ENCODE measurements around the gene RAB11B.
"Not testable (repeated sequence)": the region's sequence is repeated elsewhere in the genome, so short reads cannot be mapped to it uniquely, and the experiment has no call there.

RAB11B gene

GRCh38 chr19:8396563-8397203 is 6.5 kb downstream of the RAB11B start:
- DNase-seq: peak; percentile 13

- DNase-seq: no peak
Observed at GRCh38 chr19:8397271-8397670, 7.1 kb downstream of the RAB11B start.

- DNase-seq: no peak
Observed at GRCh38 chr19:8397746-8398310, 7.7 kb downstream of the RAB11B start.

- no peak for DNase-seq
Observed at GRCh38 chr19:8398311-8398771, 8.2 kb downstream of the RAB11B start.

GRCh38 chr19:8399681-8400188 is 9.6 kb downstream of the RAB11B start:
- DNase-seq: no peak

GRCh38 chr19:8401981-8402411 is 11.8 kb downstream of the RAB11B start:
- no peak for DNase-seq

GRCh38 chr19:8403098-8403819 is 13.1 kb downstream of the RAB11B start:
- DNase-seq: no peak

GRCh38 chr19:8403820-8404109 is 13.6 kb downstream of the RAB11B start:
- no peak for DNase-seq

GRCh38 chr19:8404391-8405151 is 14.4 kb downstream of the RAB11B start:
- DNase-seq: no peak

GRCh38 chr19:8410718-8411117 is 20.6 kb downstream of the RAB11B start:
- DNase-seq: not testable (repeated sequence)

- peak; percentile 71 for DNase-seq
Observed at GRCh38 chr19:8412783-8413628, 22.8 kb downstream of the RAB11B start, which contains the start of gene MARCHF2. Gene MARCHF2 (plus strand): TSS chr19:8413305. CDS start chr19:8421841, 8,536 bp downstream.

- no peak for DNase-seq
Observed at GRCh38 chr19:8413629-8413995, 23.5 kb downstream of the RAB11B start.

- no peak for DNase-seq
Observed at GRCh38 chr19:8416796-8417195, 26.6 kb downstream of the RAB11B start.

GRCh38 chr19:8421484-8422461 is 31.6 kb downstream of the RAB11B start:
- no peak for DNase-seq

- DNase-seq: no peak
Observed at GRCh38 chr19:8423817-8424223, 33.7 kb downstream of the RAB11B start.

GRCh38 chr19:8425331-8425730 is 35.2 kb downstream of the RAB11B start:
- not testable (repeated sequence) for DNase-seq

GRCh38 chr19:8426283-8426682 is 36.1 kb downstream of the RAB11B start:
- DNase-seq: no peak

GRCh38 chr19:8429044-8429443 is 38.9 kb downstream of the RAB11B start:
- no peak for DNase-seq

- no peak for DNase-seq
Observed at GRCh38 chr19:8429826-8430225, 39.7 kb downstream of the RAB11B start.

GRCh38 chr19:8430650-8431049 is 40.5 kb downstream of the RAB11B start:
- no peak for DNase-seq

- DNase-seq: no peak
Observed at GRCh38 chr19:8438236-8438635, 48.1 kb downstream of the RAB11B start.

All from NCI-H2227 treated with DMSO at 0.1 percent for 48 hours (cell line).